HG03432 (cell line): ENCODE results near the gene CHIC2.

Experiments
- ATAC-seq: cut with Tn5 transposase; IDR thresholded peaks from one replicate; pipeline ENCODE4 v1.9.1; 2021; ENCODE audit warnings: mild to moderate bottlenecking, moderate library complexity; ENCODE audit not compliant: unreplicated experiment

The CHIC2 gene

DNA sequence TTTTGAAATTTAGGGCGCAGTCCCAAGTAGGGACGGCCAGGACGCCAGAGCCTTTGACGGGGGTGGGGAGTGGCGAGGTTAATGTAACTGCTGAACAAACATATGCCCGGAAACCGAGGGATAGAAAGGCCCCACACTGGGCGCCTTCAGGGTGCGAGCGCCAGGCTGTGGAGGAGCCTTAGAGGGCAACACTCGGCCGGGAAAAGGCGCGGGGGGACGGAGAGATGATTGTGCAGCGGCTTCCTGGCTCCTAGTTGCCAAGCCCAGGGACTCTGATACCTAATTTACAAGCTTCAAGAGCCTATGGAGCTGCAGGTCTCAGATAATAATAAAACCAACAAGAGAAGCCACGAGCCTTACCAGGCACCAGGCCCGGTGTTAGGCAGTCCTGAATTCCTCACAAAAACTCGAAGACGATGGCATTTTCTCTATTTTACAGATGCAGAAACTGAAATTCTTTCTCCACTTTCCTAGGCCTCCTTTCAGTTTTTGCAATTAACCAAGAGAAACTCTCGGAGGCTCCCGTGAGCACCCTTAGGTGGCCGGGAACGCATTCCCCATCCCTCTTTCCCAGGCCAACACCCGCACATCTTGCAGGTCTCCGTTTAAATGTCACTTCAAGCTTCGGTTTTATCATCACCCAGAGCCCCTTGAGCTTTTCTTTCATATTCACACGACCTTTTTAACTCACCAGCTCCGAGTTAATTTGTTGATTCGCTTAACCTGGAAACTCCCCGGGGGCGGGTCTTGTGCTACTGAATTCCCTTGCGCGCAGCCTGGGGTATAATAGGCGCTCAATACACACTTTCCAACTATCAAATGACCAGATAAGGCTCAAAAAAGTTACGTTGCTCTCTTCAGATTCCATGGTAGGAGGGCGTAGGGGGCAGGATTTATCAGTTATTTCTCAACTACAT, 29.2 kb upstream of the CHIC2 start:
- ATAC-seq: no peak

DNA sequence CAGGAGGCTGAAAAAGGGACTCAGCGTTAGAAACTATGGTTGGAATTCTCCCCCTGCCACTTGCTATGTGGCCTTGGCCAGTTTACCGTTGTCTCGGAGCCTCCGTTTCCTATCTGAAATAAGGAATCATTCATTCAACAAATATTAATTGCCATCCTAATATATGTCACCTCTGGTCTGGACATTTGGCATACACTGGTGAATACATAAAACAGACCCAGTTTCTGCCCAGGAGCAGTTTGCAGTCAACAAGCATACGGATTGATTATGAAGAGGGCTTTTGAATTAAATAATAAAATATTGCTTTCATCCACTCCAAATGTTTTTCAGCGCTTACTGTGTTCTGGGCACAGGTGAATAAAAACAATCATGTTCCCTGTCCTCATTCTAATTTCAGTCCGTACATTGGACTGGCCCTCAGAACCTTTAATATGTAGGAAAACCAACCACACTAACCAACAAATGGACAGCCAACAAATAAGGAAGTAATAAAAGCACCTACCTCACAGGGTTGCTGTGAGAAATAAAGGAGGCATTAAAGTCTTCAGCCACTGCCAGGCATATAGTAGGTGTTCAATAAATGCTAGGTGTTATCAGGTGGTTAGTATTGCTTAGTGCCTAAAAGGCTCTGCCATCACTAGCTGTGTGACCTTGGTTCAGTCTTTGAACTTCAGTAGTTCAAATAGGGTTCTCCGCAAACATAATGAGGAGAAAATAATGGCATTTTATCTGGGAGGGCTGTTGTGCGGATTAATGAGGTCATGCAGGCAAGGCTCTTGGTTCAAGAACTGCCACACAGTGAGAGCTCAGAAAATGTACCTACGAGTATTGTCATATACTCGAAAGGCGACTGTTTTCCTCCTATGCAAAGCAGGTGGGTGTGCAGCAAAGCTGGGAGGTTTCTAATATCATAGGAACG, 28.3 kb upstream of the CHIC2 start:
- ATAC-seq: no peak

DNA sequence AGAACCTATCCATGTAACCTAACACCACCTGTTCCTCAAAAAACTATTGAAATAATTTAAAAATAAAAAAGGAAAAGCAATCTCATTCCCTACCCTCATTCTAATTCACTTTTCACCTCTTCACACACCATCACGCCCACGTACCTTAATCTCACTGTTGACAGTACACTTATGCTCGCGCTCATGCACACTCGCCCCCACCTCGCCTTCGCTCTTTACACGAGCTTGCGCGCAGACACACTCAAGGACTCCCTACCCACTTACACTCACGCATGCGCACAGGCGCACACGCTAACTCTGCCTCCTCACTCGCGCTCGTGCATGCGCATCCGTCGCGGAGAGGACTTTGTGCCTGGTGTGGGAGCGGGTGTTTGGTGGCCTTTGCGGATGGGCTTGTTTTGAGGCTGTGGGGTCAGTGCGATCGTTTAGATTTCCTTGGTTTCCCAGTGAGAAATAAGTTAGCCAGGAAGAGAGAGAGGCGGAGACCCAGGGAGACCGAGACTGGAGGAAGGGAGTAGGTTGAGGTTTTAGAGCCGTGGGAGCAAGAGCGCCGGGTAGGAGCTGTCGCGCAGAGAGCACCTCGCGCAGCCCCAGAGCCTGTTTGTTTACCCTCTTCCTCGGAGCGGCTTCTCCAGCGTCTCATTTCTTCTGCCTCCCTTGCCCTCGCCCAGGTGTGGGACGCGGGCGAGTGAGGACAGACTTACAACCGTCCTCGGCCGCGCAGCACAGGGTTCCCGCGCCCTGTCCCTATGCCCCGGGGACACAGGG, 27.4 kb upstream of the CHIC2 start:
- ATAC-seq: peak; percentile 78

DNA sequence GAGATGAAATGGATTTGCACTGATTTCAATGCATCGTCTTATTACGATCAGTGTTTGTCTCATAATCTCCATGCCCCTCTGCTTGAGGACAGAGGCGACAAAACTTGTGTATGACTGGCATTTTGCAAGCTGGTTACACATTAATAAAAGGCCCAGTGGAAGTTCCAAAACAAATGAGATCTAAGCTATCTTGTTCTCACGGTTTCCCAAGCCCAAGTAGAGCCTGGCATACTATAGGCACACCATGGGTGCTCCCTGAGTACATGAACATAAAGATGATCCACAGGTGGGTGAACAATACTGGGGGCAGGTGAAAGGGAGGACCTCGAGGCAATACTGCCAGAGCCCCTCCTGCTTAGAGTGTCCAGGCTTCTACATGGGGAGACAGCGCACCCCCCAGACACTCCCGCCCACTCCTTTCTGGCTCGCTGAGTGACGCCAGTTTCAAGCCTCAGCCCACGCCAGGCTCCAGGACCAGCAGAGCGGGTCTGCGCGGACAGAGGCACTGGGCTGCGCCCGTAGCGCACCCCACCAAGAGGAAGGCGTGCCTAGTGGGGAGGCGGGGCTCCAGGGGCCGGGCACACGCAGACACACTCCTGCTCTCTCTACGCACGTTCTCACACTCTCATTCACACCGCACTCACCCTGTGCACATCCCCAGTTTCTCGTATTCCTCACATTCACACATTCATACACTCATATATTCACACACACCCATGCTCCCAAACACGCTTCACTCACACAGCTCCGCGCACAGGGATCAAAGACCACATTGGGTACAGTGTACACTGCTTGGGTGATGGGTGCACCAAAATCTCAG, 26.6 kb upstream of the CHIC2 start:
- peak; percentile 71 for ATAC-seq

DNA sequence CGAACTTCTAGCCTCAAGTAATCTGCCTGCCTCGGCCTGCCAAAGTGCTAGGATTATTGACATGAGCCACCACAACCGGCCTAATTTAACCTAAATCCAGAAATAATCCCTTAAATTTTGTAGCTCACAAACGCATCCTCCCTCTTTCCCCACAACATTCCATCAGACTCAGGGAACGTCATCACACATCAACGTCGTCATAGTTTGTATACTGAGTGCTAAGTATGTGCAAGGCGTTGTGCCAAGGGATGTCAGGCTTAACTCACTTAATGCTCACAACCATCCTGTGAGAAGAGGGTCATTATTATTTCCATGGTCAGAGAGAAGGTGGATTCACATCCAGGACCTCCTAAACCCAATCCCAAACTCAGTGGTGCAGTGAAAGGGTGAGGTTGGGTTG, 26.0 kb upstream of the CHIC2 start:
- no peak for ATAC-seq

DNA sequence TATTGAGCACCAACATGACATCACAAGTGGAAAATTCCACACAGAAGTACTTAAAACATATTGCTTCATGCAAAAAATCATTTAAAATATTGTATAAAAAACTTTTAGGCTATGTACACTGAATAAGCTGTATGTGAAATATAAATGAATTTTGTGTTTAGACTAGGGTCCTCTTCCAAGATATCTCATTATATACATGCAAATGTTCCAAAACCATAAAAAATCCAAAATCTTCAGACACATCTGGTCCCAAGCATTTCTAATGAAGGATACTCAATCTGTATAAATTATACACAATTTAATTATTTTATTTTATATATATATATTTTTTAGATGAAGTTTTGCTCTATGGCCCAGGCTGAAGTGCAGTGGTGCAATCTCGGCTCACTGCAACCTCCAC, 25.5 kb upstream of the CHIC2 start:
- ATAC-seq: no peak

DNA sequence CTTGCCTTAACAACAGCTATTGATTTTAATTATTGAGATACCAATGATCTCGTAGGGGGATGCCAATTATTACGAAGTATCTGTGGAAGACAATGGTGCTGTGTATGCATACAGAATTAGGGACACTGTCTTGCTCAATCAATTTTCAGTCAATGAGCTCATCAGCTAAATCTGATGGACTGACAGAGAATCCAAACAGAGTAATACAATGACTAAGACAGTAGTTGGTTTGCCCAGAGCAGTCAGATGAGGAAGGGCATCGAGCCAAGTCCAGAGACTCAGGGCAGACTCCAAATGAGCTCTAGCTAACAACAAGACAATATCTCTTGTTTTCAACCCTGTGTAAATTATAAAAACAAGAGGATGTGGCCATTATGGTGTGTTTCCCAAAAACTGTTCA, 20.9 kb upstream of the CHIC2 start:
- peak; percentile 62 for ATAC-seq

DNA sequence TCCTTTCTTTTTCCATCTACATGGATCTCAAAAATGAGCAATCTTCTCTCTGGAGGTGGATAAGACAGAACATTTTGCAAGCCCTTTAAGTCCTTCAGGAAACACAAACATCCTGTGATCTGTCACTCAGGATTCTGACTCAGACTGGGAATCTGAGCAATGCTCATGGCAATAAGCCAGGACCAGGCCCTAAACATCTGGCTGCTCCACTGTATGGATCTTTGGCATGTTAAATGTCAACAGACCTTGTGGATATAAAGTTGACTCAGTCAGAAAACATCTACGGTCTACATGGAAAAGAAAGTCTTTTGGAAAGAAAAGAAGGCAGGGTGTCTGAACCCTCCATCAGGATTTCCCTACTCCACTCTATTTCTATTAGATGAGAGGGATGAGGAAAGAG, 17.8 kb upstream of the CHIC2 start:
- ATAC-seq: no peak

DNA sequence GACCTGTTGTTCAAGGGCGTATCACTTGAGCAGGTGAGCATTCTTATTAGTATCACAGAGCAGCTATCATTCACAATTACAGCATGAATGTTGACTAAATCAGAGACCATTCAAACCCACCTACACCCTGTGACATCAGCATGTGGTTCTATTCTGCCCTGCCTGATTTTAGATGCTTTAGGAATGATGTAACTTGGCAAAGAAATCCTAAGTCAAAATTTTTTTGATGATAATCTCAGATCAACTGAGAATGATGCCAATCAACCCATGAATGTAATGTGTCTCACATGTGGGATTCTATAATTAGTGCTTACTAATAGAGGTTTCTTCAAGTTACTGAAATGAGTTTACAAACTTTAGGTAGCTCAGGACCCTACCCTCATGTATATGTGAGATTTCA, 13.4 kb upstream of the CHIC2 start:
- no peak for ATAC-seq

DNA sequence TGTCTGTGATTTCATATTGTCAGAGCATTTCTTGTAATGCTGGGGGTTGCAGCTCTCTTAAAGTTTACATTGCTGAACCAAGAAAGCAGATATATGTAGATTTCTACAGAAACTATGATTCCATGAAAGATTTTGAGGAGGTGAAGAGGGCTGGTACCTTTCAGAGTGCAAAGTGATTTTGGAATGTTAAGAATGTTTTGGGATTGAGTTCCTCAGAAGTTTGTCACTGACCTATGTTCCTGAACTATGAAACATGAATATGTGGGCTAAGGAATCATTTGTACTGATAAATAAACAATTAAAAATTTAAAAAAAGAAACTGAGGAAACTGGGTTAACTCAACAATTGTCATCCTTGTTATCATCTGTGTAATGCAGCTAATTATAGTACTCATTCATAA, 12.3 kb upstream of the CHIC2 start:
- ATAC-seq: no peak

DNA sequence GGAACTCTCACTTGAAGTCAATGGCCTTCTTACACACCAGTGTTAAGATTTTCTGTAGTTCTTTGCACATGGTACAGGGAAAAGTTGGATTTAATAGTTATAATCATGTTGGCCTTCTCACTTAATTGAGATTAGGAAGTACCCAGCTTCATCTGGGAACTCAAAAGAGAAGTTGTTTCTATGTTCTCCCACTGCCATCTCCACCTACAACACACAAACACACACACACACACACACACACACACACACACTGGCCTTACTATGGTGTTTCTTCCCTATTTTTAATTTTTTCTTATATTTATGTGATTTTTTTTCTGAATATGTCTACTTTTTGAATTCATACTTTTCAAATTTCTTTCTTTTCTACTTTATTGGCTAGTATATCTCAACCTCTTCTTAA, 10.0 kb upstream of the CHIC2 start:
- no peak for ATAC-seq

DNA sequence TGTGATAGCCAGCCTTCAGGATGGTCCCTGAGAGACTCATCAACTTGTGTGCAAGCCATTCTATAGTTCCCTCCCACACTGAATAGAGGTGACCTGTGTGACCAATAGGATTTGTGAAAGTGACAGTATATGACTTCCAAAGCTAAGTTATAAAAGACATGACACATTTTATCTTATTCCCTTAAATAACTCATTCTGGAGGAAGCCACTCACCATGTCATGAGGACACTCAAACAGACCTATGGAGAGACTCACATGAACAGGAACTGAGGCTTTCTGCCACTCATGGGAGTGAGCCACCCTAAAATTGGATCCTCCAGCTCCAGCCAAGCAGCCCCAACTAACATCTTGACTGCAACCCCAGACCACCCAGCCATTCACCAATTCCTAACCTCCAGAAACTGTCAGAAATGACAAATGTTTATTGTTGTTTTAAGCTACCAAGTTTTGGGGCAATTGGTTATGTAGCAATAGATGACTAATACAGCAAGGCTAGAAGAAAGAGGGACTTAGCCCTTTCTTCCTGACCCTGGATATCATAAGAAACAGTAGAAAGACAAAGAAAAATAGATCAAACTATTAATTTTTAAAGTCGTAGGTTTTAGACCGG, 9.0 kb upstream of the CHIC2 start:
- ATAC-seq: no peak

DNA sequence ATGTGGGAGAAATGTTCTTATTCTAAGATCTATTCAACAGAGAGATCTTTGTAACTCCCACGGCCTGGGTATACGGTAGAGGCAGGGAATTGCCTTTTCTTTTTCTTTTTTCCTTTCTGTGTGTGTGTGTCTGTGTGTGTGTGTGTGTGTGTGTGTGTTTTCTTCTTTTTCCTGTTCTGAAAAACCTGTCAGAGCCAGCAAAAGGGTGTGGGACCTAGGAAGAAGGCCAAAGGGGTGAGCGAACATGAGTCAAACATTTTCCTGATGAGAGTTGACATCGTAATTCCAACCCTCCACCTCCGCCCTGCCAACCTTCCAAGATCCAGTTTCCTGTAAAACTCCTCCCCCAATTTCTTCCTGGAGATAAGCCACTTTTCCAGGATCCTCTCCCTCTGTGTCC, 2.8 kb upstream of the CHIC2 start:
- no peak for ATAC-seq

DNA sequence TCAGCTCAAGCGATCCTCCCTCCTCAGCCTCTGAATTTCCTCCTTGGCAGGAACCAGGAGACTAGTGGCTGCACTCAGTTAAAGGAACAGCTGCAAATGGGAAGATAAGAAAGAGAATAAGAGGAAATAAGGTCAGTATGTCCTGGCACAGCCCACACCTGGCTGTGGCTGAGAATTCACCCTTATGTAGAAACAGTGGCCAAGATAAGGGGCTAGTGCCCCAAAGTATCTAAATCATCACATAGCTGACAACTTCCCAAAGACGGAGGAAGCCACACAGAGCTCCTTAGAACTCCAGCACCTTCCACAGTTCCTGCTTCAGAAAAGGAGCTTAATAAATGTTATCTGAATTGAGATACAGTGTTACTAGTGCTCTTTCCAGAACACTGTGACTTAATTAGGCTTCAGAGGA, 2.3 kb upstream of the CHIC2 start:
- ATAC-seq: no peak

DNA sequence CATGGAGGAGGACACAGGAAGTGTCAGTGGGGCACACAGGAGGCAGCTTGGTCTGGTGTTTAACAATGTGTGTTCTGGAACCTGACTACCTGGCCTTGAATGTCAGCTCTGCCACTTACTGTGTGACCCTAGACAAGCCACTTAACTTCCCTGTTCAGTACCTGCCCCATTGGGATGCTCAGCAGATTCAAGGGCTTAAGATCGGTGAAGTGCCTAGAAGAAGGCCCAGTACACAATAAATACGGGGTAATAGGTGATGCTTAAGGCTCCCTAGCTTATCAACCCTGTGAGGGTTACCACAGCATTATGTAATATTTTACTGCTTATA, 1.6 kb upstream of the CHIC2 start:
- no peak for ATAC-seq

DNA sequence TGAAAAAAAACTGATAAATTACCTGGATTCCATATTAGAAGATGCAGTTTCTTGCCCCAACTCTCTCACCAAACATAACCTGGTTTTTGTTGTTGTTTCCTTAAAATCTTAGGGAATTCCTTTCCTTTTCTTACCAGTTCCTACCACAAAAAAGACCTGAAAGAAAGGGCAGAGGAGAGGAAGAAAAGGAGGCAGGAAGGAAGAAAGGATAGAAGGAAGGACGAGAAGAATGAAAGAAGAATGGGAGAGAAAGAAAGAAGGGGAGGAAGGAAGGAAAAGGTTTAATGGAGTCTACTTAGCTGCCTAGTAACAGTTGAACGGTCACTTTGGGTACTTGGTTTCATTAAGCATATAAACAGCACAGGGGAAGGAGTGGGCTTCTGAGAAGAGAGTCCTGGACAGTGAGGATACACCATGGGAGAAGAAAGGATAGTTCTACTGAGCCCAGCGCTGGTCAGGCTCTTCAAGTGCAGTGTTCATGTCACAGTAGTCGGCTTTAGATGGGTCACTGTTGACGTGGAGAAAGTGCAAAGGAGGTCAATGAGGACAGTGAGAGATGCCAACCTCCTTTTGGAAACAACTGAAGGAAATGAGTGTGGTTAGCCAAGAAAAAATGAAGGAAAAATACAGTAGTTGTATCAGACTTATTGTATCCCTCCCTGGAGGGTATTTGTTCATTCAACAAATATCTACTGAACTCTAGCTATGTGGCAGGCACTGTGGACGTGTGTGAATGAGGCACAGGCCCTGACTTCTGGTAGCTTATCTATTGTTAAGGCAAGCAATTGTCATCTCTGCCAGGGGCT, 1.1 kb upstream of the CHIC2 start:
- ATAC-seq: no peak

DNA sequence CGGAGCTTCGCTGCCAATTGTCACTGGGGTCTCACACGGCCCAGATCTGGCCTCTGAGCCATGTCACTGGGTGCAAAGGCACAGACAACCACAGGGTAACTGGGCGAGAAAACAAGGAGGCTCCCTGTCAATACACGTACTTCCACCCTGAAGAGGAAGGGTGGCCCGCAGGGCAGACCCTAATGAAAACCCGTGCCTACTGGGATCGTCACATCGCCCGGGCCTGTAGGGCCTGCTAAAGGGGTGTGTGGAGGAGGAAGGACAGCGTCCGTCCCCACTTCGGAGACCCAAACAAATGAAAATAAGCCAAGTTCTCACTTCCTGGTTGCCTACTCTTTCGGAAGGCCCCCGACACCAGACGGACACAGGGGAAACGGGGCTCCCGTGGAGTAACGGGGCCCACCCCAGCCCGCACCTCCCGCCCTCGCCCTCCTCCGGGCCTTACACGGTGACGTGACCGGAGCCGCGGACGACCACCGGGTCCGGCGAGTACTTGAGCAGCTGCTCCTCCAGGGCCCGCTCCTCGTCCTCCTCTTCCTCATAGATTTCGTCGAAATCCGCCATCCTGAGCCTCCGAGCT, 578 bp downstream of the CHIC2 start:
- peak; percentile 28 for ATAC-seq

DNA sequence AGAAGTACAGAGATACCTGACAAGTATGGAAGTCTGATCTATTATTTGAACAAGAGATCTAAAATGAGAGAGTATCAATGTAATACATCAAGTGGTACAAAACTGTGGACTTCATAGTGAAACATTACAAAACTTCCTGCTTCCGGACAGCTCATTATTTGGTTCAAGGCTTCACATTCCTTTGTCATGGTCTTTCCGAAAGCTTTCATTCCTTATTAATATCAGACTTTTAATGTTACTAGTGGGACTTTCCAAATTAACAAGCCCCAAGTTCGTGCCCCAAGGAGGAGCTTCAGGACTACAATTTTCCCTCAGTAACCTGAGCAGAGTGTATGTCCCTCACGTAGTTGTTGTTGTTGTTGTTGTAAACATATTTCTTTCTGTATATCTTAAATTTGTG, 1.2 kb downstream of the CHIC2 start:
- ATAC-seq: no peak

DNA sequence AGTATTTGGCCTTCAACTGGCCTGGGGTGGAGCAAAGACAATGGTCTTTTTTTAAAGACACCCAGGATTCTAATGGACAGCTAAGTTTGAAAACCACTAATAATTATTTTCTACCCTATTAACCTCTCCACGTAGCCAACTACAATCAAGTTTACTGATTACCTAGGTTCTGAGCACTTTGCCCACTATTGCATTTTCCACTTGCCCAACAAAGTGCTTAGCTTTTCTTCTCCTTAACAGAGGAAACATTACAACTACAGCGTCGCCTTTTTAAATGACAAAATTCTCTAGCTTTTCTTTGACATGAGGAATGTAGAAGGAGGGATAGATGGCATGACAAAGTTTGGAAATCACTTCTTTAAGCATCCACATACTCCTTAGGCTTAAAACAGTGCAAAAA, 2.0 kb downstream of the CHIC2 start:
- ATAC-seq: no peak
